ENCODE data around the gene SLC5A5. TPM values are rescaled to one million over a fixed set of nuclear protein-coding genes. Genes with fewer than 3 reads are reported as not detected.
"Not testable (repeated sequence)": the region's sequence is repeated elsewhere in the genome, so short reads cannot be mapped to it uniquely, and the experiment has no call there.

Gene SLC5A5
- total RNA-seq, 6 experiments from 2014 or later: not detected

DNA sequence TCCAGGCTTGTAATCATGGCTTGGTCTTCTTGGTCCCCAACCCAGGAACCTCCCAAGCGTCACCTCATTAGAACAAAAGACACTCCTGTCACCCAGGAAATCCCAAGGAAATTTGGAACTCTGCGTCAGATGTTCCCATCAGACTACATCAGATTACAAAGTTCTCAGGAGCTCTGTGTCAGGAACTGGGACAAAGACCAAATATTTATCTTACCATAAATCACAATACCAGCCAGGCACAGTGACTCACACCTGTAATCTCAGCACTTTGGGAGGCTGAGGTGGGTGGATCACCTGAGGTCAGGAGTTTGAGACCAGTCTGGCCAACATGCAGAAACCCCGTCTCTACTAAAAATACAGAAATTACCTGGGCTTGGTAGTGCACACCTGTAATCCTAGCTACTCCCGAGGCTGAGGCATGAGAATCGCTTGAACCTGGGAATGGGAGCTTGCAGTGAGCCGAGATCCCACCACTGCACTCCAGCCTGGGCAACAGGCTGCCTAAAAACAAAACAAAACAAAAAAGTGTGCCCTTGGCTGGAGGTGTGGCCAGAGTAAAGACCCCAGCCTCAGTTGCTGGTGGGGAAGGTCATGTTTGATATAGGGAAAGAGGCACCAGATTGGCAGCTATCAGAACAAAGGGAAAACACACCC, 44.3 kb downstream of the SLC5A5 start:
- Mint-ChIP-seq H3K36me3 (ENCODE audit: low read depth) (no peaks in the 10 kb centered on the region), H3K27ac (no peak overlapping the region), H3K9me3 (peaks cover 16% of the 10 kb centered on the region), H3K27me3 (ENCODE audit: insufficient read depth) (peaks cover 19% of the 10 kb centered on the region), H3K4me3 (no peak overlapping the region), H3K4me1 (ENCODE audit: low read depth) (no peaks in the 10 kb centered on the region)
- TF ChIP-seq, protein P1, sequence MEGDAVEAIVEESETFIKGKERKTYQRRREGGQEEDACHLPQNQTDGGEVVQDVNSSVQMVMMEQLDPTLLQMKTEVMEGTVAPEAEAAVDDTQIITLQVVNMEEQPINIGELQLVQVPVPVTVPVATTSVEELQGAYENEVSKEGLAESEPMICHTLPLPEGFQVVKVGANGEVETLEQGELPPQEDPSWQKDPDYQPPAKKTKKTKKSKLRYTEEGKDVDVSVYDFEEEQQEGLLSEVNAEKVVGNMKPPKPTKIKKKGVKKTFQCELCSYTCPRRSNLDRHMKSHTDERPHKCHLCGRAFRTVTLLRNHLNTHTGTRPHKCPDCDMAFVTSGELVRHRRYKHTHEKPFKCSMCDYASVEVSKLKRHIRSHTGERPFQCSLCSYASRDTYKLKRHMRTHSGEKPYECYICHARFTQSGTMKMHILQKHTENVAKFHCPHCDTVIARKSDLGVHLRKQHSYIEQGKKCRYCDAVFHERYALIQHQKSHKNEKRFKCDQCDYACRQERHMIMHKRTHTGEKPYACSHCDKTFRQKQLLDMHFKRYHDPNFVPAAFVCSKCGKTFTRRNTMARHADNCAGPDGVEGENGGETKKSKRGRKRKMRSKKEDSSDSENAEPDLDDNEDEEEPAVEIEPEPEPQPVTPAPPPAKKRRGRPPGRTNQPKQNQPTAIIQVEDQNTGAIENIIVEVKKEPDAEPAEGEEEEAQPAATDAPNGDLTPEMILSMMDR (IDR thresholded peaks at IDR 0.05): no peak
- no peak for DNase-seq

DNA sequence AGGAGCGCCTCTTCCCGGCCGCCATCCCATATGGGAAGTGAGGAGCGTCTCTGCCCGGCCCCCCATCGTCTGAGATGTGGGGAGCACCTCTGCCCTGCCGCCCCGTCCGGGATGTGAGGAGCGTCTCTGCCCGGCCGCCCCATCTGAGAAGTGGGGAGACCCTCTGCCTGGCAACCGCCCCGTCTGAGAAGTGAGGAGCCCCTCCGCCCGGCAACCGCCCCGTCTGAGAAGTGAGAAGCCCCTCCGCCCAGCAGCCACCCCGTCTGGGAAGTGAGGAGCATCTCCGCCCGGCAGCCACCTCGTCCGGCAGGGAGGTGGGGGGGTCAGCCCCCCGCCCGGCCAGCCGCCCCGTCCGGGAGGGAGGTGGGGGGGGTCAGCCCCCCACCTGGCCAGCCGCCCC, 46.4 kb downstream of the SLC5A5 start:
- not testable (repeated sequence) for H3K27ac Mint-ChIP-seq; H3K36me3 Mint-ChIP-seq (ENCODE audit: low read depth); DNase-seq; H3K4me1 Mint-ChIP-seq (ENCODE audit: low read depth); H3K4me3 Mint-ChIP-seq
- Mint-ChIP-seq H3K9me3 (peaks cover 16% of the 10 kb centered on the region), H3K27me3 (ENCODE audit: insufficient read depth) (peaks cover 19% of the 10 kb centered on the region)

DNA sequence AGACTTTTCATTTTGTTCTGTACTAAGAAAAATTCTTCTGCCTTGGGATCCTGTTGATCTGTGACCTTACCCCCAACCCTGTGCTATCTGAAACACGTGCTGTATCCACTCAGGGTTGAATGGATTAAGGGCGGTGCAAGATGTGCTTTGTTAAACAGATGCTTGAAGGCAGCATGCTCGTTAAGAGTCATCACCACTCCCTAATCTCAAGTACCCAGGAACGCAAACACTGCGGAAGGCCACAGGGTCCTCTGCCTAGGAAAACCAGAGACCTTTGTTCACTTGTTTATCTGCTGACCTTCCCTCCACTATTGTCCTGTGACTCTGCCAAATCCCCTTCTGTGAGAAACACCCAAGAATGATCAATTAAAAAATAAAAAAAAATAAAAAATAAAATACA, 47.4 kb downstream of the SLC5A5 start:
- peaks cover 19% of the 10 kb centered on the region for H3K27me3 Mint-ChIP-seq (ENCODE audit: insufficient read depth)
- not testable (repeated sequence) for H3K4me1 Mint-ChIP-seq (ENCODE audit: low read depth); H3K36me3 Mint-ChIP-seq (ENCODE audit: low read depth); H3K4me3 Mint-ChIP-seq; H3K9me3 Mint-ChIP-seq; DNase-seq; H3K27ac Mint-ChIP-seq

DNA sequence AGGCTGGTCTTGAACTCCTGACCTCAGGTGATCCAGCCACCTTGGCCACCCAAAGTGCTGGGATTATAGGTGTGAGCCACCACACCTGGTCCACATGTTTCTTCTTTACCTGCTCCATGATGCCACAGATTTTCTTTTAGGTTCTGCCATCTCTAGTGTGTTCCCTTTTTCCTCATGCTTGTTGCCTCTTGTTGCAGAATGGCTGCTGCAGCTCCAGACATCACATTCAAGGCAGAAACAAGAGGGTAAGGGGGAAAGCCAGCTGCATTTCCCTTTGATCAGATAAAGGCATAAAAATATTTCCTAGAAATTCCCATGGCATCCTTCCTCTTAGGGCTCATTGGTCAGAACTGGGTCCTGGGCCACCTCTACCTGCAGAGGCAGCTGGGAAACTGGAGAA, 48.8 kb downstream of the SLC5A5 start:
- H3K4me3 Mint-ChIP-seq: no peak overlapping the region
- H3K27me3 Mint-ChIP-seq (ENCODE audit: insufficient read depth): peaks cover 18% of the 10 kb centered on the region
- peaks cover 7% of the 10 kb centered on the region; the same call in 1 of the 2 replicates for H3K9me3 Mint-ChIP-seq

DNA sequence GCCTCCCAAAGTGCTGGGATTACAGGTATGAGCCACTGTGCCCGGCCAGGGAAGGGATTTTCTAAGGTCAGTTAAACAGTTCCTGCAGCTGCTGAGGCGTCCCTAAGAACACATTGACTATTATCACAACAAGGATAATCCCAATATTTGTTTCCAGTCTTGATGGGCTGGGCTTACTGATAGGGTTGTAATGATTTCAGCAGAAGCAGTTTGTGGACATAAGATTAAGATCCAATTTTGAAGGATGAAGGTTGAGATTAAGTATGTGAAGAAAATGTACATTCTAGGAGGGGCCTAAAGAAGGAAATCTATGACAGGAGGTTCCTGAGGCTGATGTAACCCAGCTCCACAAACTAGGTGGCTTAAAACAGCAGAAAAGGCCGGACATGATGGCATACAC, 50.4 kb downstream of the SLC5A5 start:
- no peak for DNase-seq
- peaks cover 13% of the 10 kb centered on the region for H3K27me3 Mint-ChIP-seq (ENCODE audit: insufficient read depth)
- no peak overlapping the region for H3K27ac Mint-ChIP-seq
- TF ChIP-seq, protein P1 (IDR thresholded peaks at IDR 0.05): no peak
- H3K9me3 Mint-ChIP-seq: peaks cover 7% of the 10 kb centered on the region; the same call in 1 of the 2 replicates
- H3K4me1 Mint-ChIP-seq (ENCODE audit: low read depth): no peaks in the 10 kb centered on the region
- H3K4me3 Mint-ChIP-seq: no peak overlapping the region
- H3K36me3 Mint-ChIP-seq (ENCODE audit: low read depth): no peaks in the 10 kb centered on the region

More for the DNA sequence above, 48.8 kb downstream of the SLC5A5 start:
- no peaks in the 10 kb centered on the region for H3K36me3 Mint-ChIP-seq (ENCODE audit: low read depth)
- TF ChIP-seq, protein P1 (IDR thresholded peaks at IDR 0.05): no peak
- no peaks in the 10 kb centered on the region for H3K4me1 Mint-ChIP-seq (ENCODE audit: low read depth)
- DNase-seq: no peak
- H3K27ac Mint-ChIP-seq: no peak overlapping the region

DNA sequence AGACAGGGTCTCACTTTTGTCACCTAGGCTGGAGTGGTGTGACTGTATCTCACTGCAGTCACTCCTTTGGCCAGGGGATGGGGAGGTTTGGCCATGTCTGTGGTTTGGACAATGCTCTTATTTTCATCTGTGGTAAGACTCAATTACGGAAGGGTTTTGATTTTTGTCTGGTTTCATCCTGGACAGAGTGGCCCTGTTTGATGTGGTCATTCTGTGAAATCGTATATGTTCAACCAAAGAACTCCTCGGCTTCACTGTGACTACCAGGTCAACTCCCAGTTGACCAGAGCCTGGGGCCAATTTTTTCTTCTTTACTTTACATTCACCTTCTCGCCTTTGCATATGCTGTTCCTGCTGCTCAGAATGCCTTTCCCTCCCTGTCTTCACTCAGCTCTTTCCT, 54.3 kb downstream of the SLC5A5 start:
- TF ChIP-seq, protein P1 (IDR thresholded peaks at IDR 0.05): no peak
- no peak overlapping the region for H3K4me3 Mint-ChIP-seq
- H3K27ac Mint-ChIP-seq: no peak overlapping the region
- no peak for DNase-seq
- no peaks in the 10 kb centered on the region for H3K4me1 Mint-ChIP-seq (ENCODE audit: low read depth)
- H3K9me3 Mint-ChIP-seq: no peaks in the 10 kb centered on the region
- H3K27me3 Mint-ChIP-seq (ENCODE audit: insufficient read depth): peaks cover 12% of the 10 kb centered on the region
- H3K36me3 Mint-ChIP-seq (ENCODE audit: low read depth): no peaks in the 10 kb centered on the region

Measured in HFFc6 (cell line).